ENCODE data around the gene RFTN1. TPM values are rescaled to one million over a fixed set of nuclear protein-coding genes. Genes with fewer than 3 reads are reported as not detected.

Gene RFTN1
- total RNA-seq, 1 experiment from 2014 or later, result 2.2 TPM

DNA sequence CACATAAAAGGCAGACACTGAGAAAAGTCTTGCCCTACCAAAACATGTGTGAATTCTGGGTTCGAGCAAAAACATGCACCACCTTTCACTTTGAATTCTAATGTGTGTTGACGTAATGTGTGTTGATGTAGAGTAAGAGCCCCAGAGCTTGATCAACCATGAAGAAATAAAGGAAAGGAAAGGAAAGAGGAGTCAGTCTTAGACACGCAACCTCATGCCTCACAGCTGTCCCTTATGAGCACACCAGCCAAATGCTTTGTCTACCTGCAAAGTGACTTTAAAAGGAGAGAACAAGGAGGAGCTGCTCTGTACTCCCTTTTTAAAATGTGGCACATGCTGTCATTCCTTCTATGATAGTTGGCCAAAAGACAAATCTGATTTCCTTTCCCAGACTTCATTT lies 80.8 kb downstream of the RFTN1 start:
- Histone ChIP-seq H3K4me2 (ENCODE audit: insufficient read depth, insufficient read length, low read length) (no peak overlapping the region), H3K4me1 (ENCODE audit: insufficient read depth, low read length) (no peaks in the 10 kb centered on the region; the same call in 1 of the 2 replicates), H3K18ac (ENCODE audit: insufficient read length, low read depth, low read length) (no peak overlapping the region), H3K4ac (ENCODE audit: low read depth, low read length) (no peak overlapping the region), H3K79me1 (ENCODE audit: insufficient read depth, low read depth, low read length, poor library complexity, severe bottlenecking) (no peaks in the 10 kb centered on the region), H3K14ac (ENCODE audit: insufficient read depth, low read length) (no peak overlapping the region), H3K27me3 (ENCODE audit: insufficient read depth, low read length) (no peaks in the 10 kb centered on the region), H3K56ac (ENCODE audit: insufficient read length, low read depth, low read length) (no peak overlapping the region), H3K27ac (ENCODE audit: insufficient read length, low read depth, low read length) (no peak overlapping the region), H2BK5ac (ENCODE audit: insufficient read length, low read length) (no peak overlapping the region), H3K9me3 (ENCODE audit: control insufficient read depth, low read depth, low read length) (no peaks in the 10 kb centered on the region), H4K5ac (ENCODE audit: insufficient read length, low read depth, low read length) (no peak overlapping the region), H3K79me2 (ENCODE audit: insufficient read depth, low read length) (no peaks in the 10 kb centered on the region), H2BK12ac (ENCODE audit: insufficient read length, low read depth, low read length) (no peak overlapping the region), H3K23ac (ENCODE audit: insufficient read length, low read depth, low read length) (no peak overlapping the region), H3T11ph (ENCODE audit: low read length) (no peak overlapping the region), H3K23me2 (ENCODE audit: insufficient read length, low read depth, low read length, poor library complexity, severe bottlenecking) (no peaks in the 10 kb centered on the region), H2AK5ac (ENCODE audit: insufficient read length, low read length) (no peak overlapping the region), H4K91ac (ENCODE audit: insufficient read length, low read depth, low read length) (no peak overlapping the region), H4K20me1 (ENCODE audit: control insufficient read depth, insufficient read depth, insufficient read length) (no peaks in the 10 kb centered on the region), H2BK15ac (ENCODE audit: low read depth, low read length) (no peak overlapping the region), H2AFZ (ENCODE audit: low read length) (no peak overlapping the region), H3K9ac (ENCODE audit: extremely low read depth, insufficient read length, low read length) (no peak overlapping the region), H2BK20ac (ENCODE audit: low read depth, low read length, poor library complexity, severe bottlenecking) (no peak overlapping the region), H2BK120ac (ENCODE audit: low read depth, low read length, poor library complexity, severe bottlenecking) (no peak overlapping the region), H4K8ac (replicated peaks; ENCODE audit: insufficient read length, low read depth, low read length) (no peak overlapping the region)
- Mint-ChIP-seq H3K4me3 (no peak overlapping the region), H3K27ac (no peak overlapping the region), H3K27me3 (ENCODE audit: low read depth) (no peaks in the 10 kb centered on the region), H3K4me1 (peaks cover 0 to 5% of the 10 kb centered on the region in 2 experiments; a peak in 1 of 4 replicates), H3K36me3 (ENCODE audit: insufficient read depth in 1 of 3, low read depth in 3 of 3) (no peaks in the 10 kb centered on the region), H3K9me3 (no peaks in the 10 kb centered on the region)
- DNase-seq, result no peak
- no peak for TF ChIP-seq CTCF (conservative IDR thresholded peaks at IDR 0.05)
- WGBS (ENCODE audit: extremely low coverage, insufficient read length, low lambda C conversion rate), result no CpG with 5 or more reads among the region's 3 CpGs
